ENCODE data around the gene PCDHGC3.
"Not testable (repeated sequence)": the region's sequence is repeated elsewhere in the genome, so short reads cannot be mapped to it uniquely, and the experiment has no call there.

PCDHGC3 gene

GRCh38 chr5:141475625-141476131 is at the start of gene PCDHGC3:
PCDHGC3 (plus strand) TSS chr5:141475966; CDS start chr5:141476117, 151 bp downstream.
- in situ Hi-C loops (cut with HindIII; ENCODE audit: low sequenced_read_pairs): no loop called here

DNA sequence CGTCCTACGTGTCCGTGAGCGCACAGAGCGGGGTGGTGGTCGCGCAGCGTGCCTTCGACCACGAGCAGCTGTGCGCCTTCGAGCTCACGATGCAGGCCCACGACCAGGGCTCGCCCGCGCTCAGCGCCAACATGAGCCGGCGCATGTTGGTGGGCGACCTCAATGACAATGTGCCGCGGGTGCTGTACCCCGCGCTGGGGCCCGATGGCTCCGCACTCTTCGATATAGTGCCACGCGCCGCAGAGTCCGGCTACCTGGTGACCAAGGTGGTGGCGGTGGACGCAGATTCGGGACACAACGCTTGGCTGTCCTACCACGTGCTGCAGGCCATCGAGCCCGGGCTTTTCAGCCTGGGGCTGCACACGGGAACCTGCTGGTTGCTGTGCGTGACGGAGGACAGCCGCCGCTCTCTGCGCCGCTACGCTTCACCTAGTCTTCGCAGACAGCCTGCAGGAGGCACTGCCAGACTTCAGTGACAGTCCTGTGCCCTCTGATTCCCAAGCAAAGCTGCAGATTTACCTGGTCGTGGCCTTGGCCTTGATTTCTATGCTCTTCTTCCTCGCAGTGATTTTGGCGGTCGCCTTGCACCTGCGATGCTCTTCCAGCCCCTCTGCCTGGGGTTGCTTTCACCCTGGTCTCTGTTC is 47.9 kb upstream of the PCDHGC3 start:
- in situ Hi-C loops (cut with HindIII; ENCODE audit: low sequenced_read_pairs): no loop called here

DNA sequence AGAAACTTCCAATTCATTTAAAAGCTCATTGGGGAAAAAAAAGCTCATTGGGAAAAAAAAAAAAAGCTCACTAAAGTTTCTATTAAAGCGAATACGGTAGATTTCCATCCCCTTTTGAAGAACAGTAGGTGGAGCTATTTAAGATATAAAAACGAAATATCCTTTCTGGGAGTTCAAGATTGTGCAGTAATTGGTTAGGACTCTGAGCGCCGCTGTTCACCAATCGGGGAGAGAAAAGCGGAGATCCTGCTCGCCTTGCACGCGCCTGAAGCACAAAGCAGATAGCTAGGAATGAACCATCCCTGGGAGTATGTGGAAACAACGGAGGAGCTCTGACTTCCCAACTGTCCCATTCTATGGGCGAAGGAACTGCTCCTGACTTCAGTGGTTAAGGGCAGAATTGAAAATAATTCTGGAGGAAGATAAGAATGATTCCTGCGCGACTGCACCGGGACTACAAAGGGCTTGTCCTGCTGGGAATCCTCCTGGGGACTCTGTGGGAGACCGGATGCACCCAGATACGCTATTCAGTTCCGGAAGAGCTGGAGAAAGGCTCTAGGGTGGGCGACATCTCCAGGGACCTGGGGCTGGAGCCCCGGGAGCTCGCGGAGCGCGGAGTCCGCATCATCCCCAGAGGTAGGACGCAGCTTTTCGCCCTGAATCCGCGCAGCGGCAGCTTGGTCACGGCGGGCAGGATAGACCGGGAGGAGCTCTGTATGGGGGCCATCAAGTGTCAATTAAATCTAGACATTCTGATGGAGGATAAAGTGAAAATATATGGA is 45.2 kb upstream of the PCDHGC3 start, which contains the start of gene PCDHGA12:
Gene PCDHGA12 (plus strand): TSS at position 176 of the 782 bp plus-strand sequence. CDS start 253 bp downstream, at position 429.
- in situ Hi-C loops (cut with HindIII; ENCODE audit: low sequenced_read_pairs): no loop called here

DNA sequence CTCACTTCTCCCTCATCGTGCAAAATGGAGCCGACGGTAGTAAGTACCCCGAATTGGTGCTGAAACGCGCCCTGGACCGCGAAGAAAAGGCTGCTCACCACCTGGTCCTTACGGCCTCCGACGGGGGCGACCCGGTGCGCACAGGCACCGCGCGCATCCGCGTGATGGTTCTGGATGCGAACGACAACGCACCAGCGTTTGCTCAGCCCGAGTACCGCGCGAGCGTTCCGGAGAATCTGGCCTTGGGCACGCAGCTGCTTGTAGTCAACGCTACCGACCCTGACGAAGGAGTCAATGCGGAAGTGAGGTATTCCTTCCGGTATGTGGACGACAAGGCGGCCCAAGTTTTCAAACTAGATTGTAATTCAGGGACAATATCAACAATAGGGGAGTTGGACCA is 44.5 kb upstream of the PCDHGC3 start:
- in situ Hi-C loops (cut with HindIII; ENCODE audit: low sequenced_read_pairs): no loop called here

DNA sequence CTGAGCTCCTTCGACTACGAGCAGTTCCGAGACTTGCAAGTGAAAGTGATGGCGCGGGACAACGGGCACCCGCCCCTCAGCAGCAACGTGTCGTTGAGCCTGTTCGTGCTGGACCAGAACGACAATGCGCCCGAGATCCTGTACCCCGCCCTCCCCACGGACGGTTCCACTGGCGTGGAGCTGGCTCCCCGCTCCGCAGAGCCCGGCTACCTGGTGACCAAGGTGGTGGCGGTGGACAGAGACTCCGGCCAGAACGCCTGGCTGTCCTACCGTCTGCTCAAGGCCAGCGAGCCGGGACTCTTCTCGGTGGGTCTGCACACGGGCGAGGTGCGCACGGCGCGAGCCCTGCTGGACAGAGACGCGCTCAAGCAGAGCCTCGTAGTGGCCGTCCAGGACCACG is 43.5 kb upstream of the PCDHGC3 start:
- in situ Hi-C loops (cut with HindIII; ENCODE audit: low sequenced_read_pairs): not testable (repeated sequence)

DNA sequence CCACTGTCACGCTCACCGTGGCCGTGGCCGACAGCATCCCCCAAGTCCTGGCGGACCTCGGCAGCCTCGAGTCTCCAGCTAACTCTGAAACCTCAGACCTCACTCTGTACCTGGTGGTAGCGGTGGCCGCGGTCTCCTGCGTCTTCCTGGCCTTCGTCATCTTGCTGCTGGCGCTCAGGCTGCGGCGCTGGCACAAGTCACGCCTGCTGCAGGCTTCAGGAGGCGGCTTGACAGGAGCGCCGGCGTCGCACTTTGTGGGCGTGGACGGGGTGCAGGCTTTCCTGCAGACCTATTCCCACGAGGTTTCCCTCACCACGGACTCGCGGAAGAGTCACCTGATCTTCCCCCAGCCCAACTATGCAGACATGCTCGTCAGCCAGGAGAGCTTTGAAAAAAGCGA is 43.0 kb upstream of the PCDHGC3 start:
- in situ Hi-C loops (cut with HindIII; ENCODE audit: low sequenced_read_pairs): not testable (repeated sequence)

- in situ Hi-C loops (cut with HindIII; ENCODE audit: low sequenced_read_pairs): no loop called here
These were observed 41.8 kb upstream of the PCDHGC3 start for GRCh38 chr5:141434006-141434405.

- in situ Hi-C loops (cut with HindIII; ENCODE audit: low sequenced_read_pairs): no loop called here
These were observed 38.5 kb upstream of the PCDHGC3 start for GRCh38 chr5:141437221-141437620.

GRCh38 chr5:141439411-141440141 is 36.2 kb upstream of the PCDHGC3 start:
- in situ Hi-C loops (cut with HindIII; ENCODE audit: low sequenced_read_pairs): no loop called here

DNA sequence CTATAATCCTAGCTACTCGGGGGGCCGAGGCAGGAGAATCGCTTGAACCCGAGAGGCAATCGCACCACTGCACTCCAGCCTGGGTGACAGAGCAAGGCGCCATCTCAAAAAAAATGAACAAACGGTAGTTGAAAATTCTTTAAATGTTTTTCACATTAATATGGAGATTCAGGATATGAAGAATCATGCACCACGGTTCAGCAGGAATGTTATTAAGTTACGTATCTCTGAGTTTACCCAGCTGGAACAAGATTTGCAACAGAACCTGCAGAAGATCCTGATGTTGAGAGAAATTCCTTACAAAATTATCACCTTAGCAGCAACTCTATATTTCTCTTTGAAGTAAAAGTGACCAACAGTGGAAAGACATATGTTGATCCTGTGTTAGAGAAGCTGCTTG is 35.4 kb upstream of the PCDHGC3 start:
- in situ Hi-C loops (cut with HindIII; ENCODE audit: low sequenced_read_pairs): no loop called here

- in situ Hi-C loops (cut with HindIII; ENCODE audit: low sequenced_read_pairs): no loop called here
These were observed 34.1 kb upstream of the PCDHGC3 start for GRCh38 chr5:141441571-141442170.

- in situ Hi-C loops (cut with HindIII; ENCODE audit: low sequenced_read_pairs): loop anchor here (10.0 kb wide), 1 partner anchor 59 kb away; no protein-coding TSS in a partner anchor
These were observed 10.4 kb upstream of the PCDHGC3 start for GRCh38 chr5:141465351-141465750.

GRCh38 chr5:141476132-141476911 is 556 bp downstream of the PCDHGC3 start:
- in situ Hi-C loops (cut with HindIII; ENCODE audit: low sequenced_read_pairs): no loop called here

- in situ Hi-C loops (cut with HindIII; ENCODE audit: low sequenced_read_pairs): no loop called here
These were observed 1.3 kb downstream of the PCDHGC3 start for GRCh38 chr5:141477044-141477575.

DNA sequence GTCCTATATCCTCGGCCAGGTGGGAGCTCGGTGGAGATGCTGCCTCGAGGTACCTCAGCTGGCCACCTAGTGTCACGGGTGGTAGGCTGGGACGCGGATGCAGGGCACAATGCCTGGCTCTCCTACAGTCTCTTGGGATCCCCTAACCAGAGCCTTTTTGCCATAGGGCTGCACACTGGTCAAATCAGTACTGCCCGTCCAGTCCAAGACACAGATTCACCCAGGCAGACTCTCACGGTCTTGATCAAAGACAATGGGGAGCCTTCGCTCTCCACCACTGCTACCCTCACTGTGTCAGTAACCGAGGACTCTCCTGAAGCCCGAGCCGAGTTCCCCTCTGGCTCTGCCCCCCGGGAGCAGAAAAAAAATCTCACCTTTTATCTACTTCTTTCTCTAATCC is 2.0 kb downstream of the PCDHGC3 start:
- in situ Hi-C loops (cut with HindIII; ENCODE audit: low sequenced_read_pairs): no loop called here

- in situ Hi-C loops (cut with HindIII; ENCODE audit: low sequenced_read_pairs): no loop called here
These were observed 2.7 kb downstream of the PCDHGC3 start for GRCh38 chr5:141478321-141478945.

DNA sequence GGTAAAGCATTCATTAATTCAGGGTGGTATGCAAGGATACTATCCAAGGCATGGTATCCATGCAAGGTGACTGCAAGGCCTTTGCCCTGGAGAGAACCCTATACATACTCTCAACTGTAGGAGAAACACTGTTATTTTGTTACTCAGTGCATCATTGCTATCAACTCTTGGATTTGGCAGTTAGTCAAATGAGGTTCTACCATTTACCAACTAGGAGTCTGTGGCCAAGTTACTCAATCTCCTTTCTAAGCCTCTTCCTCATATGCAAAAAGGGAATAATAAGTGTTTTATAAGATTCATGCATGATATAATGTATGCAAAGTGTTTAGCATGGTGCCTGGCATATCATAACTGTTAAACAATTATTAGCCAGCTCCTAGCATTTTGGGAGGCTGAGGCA is 4.0 kb downstream of the PCDHGC3 start:
- in situ Hi-C loops (cut with HindIII; ENCODE audit: low sequenced_read_pairs): no loop called here

- in situ Hi-C loops (cut with HindIII; ENCODE audit: low sequenced_read_pairs): no loop called here
These were observed 8.1 kb downstream of the PCDHGC3 start for GRCh38 chr5:141483902-141484301.

- in situ Hi-C loops (cut with HindIII; ENCODE audit: low sequenced_read_pairs): no loop called here
These were observed 8.5 kb downstream of the PCDHGC3 start for GRCh38 chr5:141484310-141484640.

Measured in DLD1 (cell line).